HG03196 (cell line): ENCODE data around the gene SUOX.
"Not testable (repeated sequence)": the region's sequence is repeated elsewhere in the genome, so short reads cannot be mapped to it uniquely, and the experiment has no call there.

Source experiments
- ATAC-seq: cut with Tn5 transposase; IDR thresholded peaks from one replicate; pipeline ENCODE4 v1.9.1; 2021; ENCODE audit not compliant: unreplicated experiment

SUOX gene

GRCh38 chr12:55982319-55982936 lies 14.6 kb upstream of the SUOX start:
- peak; percentile 68 for ATAC-seq

GRCh38 chr12:55983232-55983842 lies 13.7 kb upstream of the SUOX start:
- no peak for ATAC-seq

- no peak for ATAC-seq
Measured at GRCh38 chr12:55984861-55985260, 12.2 kb upstream of the SUOX start.

GRCh38 chr12:55985341-55985740 lies 11.7 kb upstream of the SUOX start:
- no peak for ATAC-seq

GRCh38 chr12:55985976-55986375 lies 11.1 kb upstream of the SUOX start:
- ATAC-seq, result not testable (repeated sequence)

- ATAC-seq, result no peak
Measured at GRCh38 chr12:55991110-55991509, 6.0 kb upstream of the SUOX start.

GRCh38 chr12:55993230-55993853 lies 3.7 kb upstream of the SUOX start:
- no peak for ATAC-seq

GRCh38 chr12:55995366-55995765 lies 1.7 kb upstream of the SUOX start:
- ATAC-seq, result no peak

- ATAC-seq, result no peak
Measured at GRCh38 chr12:55996201-55996714, 818 bp upstream of the SUOX start.

- no peak for ATAC-seq
Measured at GRCh38 chr12:55997535-55997859, 421 bp downstream of the SUOX start.

- not testable (repeated sequence) for ATAC-seq
Measured at GRCh38 chr12:55999522-55999921, 2.4 kb downstream of the SUOX start.

GRCh38 chr12:55999999-56000540 lies 3.0 kb downstream of the SUOX start:
- not testable (repeated sequence) for ATAC-seq

- no peak for ATAC-seq
Measured at GRCh38 chr12:56001487-56002100, 4.5 kb downstream of the SUOX start.

GRCh38 chr12:56003376-56003775 lies 6.3 kb downstream of the SUOX start:
- ATAC-seq, result not testable (repeated sequence)

- ATAC-seq, result no peak
Measured at GRCh38 chr12:56004211-56004610, 7.1 kb downstream of the SUOX start.

GRCh38 chr12:56007564-56008559 lies 10.8 kb downstream of the SUOX start:
- peak; percentile 24 for ATAC-seq

- no peak for ATAC-seq
Measured at GRCh38 chr12:56010111-56010570, 13.1 kb downstream of the SUOX start.

GRCh38 chr12:56011509-56012090 lies 14.5 kb downstream of the SUOX start:
- no peak for ATAC-seq

GRCh38 chr12:56013482-56013881 lies 16.4 kb downstream of the SUOX start:
- ATAC-seq, result no peak

GRCh38 chr12:56014205-56014604 lies 17.1 kb downstream of the SUOX start:
- no peak for ATAC-seq
